Fibroblast of lung (primary cell): ENCODE data around the gene SPHK1. TPM values are rescaled to one million over a fixed set of nuclear protein-coding genes. Genes with fewer than 3 reads are reported as not detected.
"Not testable (repeated sequence)": the region's sequence is repeated elsewhere in the genome, so short reads cannot be mapped to it uniquely, and the experiment has no call there.

Experiments used
- DNase-seq, 2 donors: peaks; one replicate each; pipeline versions ENCODE4 v3.0.0 to v3.0.0-alpha.2; 2010; ENCODE audit warnings: low read depth in 2 of 2
- H2AFZ ChIP-seq: 2 replicates; pipeline ENCODE4 v1.5.1; 2012; ENCODE audit warnings: low read length, control low read depth, inconsistent platforms
- H3K27ac ChIP-seq: 2 replicates; pipeline ENCODE4 v1.5.1; 2011; ENCODE audit warnings: low read length, control low read depth; ENCODE audit not compliant: insufficient read depth
- H3K27me3 ChIP-seq: 2 replicates; pipeline ENCODE4 v1.5.1; 2011; ENCODE audit warnings: mild to moderate bottlenecking, low read length; ENCODE audit not compliant: control insufficient read depth, insufficient read depth
- H3K36me3 ChIP-seq: 2 replicates; pipeline ENCODE4 v1.5.1; 2011; ENCODE audit warnings: low read length; ENCODE audit not compliant: control insufficient read depth, insufficient read depth
- H3K4me1 ChIP-seq: 2 replicates; pipeline ENCODE4 v1.5.1; 2011; ENCODE audit warnings: low read length; ENCODE audit not compliant: control insufficient read depth, insufficient read depth; ENCODE audit errors: extremely low read depth
- H3K4me2 ChIP-seq: 2 replicates; pipeline ENCODE4 v1.5.1; 2011; ENCODE audit warnings: low read length, control low read depth; ENCODE audit not compliant: insufficient read depth; ENCODE audit errors: extremely low read depth
- H3K4me3 ChIP-seq, 4 experiments: fragments of 200-600 bp in 1 of 4; sonication (generic) in 1 of 4; replicated peaks in 1 of 4; 2 replicates each; pipeline ENCODE4 v1.5.1; 2011 to 2016; ENCODE audit warnings: low read length in 4 of 4, low read depth in 3 of 4, mild to moderate bottlenecking in 3 of 4, control low read depth in 2 of 4, inconsistent platforms in 1 of 4, mixed read lengths in 1 of 4; ENCODE audit not compliant: insufficient read depth in 1 of 4; ENCODE audit errors: control extremely low read depth in 1 of 4
- H3K79me2 ChIP-seq: 2 replicates; pipeline ENCODE4 v1.5.1; 2012; ENCODE audit warnings: mild to moderate bottlenecking, low read length, inconsistent platforms; ENCODE audit not compliant: control insufficient read depth, insufficient read depth
- H3K9ac ChIP-seq: 2 replicates; pipeline ENCODE4 v1.5.1; 2011; ENCODE audit warnings: mild to moderate bottlenecking, low read length, control low read depth; ENCODE audit not compliant: insufficient read depth
- H3K9me3 ChIP-seq: 2 replicates; pipeline ENCODE4 v1.5.1; 2012; ENCODE audit warnings: low read depth, low read length; ENCODE audit not compliant: control insufficient read depth, insufficient read depth
- H4K20me1 ChIP-seq: 2 replicates; pipeline ENCODE4 v1.5.1; 2011; ENCODE audit warnings: low read length; ENCODE audit not compliant: control insufficient read depth, insufficient read depth; ENCODE audit errors: extremely low read depth
- CTCF ChIP-seq, 2 donors: IDR thresholded peaks in 1 of 2; conservative IDR thresholded peaks in 1 of 2; 1 replicate in 1 of 2; 2 replicates in 1 of 2; pipeline ENCODE4 v1.5.1; 2011 to 2012; ENCODE audit warnings: low read length in 2 of 2, control low read depth in 1 of 2, inconsistent platforms in 1 of 2, low read depth in 1 of 2, mild to moderate bottlenecking in 1 of 2
- EZH2 ChIP-seq: IDR thresholded peaks from 2 replicates; pipeline ENCODE4 v1.5.1; 2012; ENCODE audit warnings: low read length, control low read depth, mild to moderate bottlenecking; ENCODE audit errors: missing control alignments
- polyA plus RNA-seq, 2 donors: library from polyadenylated mRNA; depleted of rRNA in 1 of 2; stranded (reverse) in 1 of 2; unstranded in 1 of 2; fragments of >200 nt; gene quantifications; 2 replicates each; pipeline ENCODE4 v1.2.1, GENCODE V29; 2011 to 2012; ENCODE audit warnings: missing spikeins in 1 of 2
- total RNA-seq: library from RNA; depleted of rRNA; stranded (reverse); fragments of >200 nt; gene quantifications from 2 replicates; pipeline ENCODE4 v1.2.1, GENCODE V29; 2014

The SPHK1 gene
- total and polyA plus RNA-seq, 2 donors (not counting 1 experiment from before 2014, with no cell fraction given), result 5.0 to 9.4 TPM

DNA sequence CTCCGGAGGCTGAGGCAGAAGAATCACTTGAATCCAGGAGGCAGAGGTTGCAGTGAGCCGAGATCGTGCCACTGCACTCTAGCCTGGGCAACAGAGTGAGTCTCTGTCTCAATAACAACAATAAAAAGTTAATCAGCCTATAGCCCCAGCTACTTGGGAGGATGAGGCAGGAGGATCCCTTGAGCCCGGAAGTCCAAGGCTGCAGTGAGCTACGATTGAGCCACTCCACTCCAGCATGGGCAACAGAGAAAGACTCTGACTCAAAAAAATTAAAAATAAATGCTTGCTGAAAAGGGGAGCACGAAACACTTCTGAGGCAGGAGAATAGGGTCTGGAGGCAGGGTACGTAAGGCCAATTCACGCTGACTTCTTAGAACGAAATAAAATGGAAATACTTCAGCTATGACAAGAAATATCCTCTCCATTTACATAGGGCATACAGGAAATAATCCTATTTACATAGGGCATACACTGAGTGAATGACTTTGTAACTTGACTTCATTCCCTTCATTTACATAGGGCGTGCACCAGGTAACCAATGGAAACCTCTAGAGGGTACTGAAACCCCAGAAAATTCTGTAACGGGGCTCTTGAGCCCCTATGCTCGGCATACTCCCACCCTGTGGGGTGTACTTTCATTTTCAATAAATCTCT lies 27.5 kb upstream of the SPHK1 start:
- Histone ChIP-seq H3K4me1 (no peaks in the 10 kb centered on the region), H3K9me3 (no peaks in the 10 kb centered on the region), H3K27me3 (no peaks in the 10 kb centered on the region), H3K9ac (no peak overlapping the region), H3K4me2 (no peak overlapping the region), H3K36me3 (no peaks in the 10 kb centered on the region), H3K79me2 (peaks cover 7% of the 10 kb centered on the region), H3K4me3 (no peak overlapping the region), H3K27ac (no peak overlapping the region), H4K20me1 (no peaks in the 10 kb centered on the region), H2AFZ (no peak overlapping the region)
- no peak for DNase-seq
- TF ChIP-seq CTCF (conservative IDR thresholded peaks at IDR 0.05 in 1 of 2, IDR thresholded peaks at IDR 0.05 in 1 of 2; ENCODE audit: low read depth in 1 of 2, low read length in 2 of 2) (no peak), EZH2 (no peak)

DNA sequence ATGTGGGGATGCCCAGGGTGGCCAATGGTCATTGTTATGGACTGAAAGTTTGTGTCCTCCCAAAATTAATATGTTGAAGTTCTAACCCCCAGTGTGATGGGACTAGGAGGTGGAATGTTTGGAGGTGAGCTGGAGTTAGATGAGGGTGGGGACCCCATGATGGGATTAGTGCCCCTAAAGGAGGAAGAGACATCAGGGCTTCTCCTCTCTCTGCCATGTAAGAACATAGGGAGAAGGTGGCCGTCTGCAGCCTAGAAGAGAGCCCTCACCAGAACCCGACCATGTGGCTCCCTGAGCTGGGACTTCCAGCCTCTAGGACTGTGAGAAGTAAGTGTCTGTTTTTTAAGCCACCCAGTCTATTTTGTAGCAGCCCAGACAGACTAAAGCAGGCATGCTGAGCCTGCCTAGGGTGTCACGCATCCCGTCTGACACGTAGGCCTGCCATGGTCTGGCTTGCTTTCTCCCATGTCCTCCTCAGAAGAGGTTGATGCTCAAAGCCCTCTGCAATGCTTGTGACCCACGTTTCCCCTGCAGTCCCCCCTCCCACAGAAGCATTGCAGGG lies 26.7 kb upstream of the SPHK1 start:
- Histone ChIP-seq H3K27ac (no peak overlapping the region), H4K20me1 (no peaks in the 10 kb centered on the region), H3K9me3 (no peaks in the 10 kb centered on the region), H3K4me2 (no peak overlapping the region), H3K4me1 (no peaks in the 10 kb centered on the region), H3K79me2 (peaks cover 5% of the 10 kb centered on the region), H3K4me3 (no peak overlapping the region), H3K27me3 (no peaks in the 10 kb centered on the region), H3K36me3 (no peaks in the 10 kb centered on the region), H2AFZ (no peak overlapping the region), H3K9ac (no peak overlapping the region)
- DNase-seq, result no peak
- no peak for TF ChIP-seq EZH2
- no peak for TF ChIP-seq CTCF (conservative IDR thresholded peaks at IDR 0.05 in 1 of 2, IDR thresholded peaks at IDR 0.05 in 1 of 2; ENCODE audit: low read depth in 1 of 2, low read length in 2 of 2)

DNA sequence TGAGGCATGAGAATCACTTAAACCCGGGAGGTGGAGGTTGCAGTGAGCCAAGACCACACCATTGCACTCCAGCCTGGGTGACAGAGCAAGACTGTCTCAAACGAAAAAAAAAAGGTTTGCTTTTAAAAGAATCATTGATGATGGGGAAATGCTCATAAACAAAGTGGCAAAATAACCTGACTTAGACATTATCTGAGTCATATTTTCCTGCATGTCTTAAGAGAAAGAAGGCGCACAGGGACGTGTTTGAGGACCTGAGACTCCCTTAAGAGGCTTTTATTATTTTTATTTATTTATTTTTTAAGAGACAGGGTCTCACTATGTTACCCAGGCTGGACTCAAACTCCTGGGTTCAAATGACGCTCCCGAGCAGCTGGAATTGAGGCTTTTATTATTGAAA lies 25.0 kb upstream of the SPHK1 start:
- Histone ChIP-seq H3K36me3 (no peaks in the 10 kb centered on the region), H3K27me3 (no peaks in the 10 kb centered on the region), H3K79me2 (no peaks in the 10 kb centered on the region), H3K4me2 (no peak overlapping the region), H3K4me3 (no peak overlapping the region), H3K9me3 (no peaks in the 10 kb centered on the region), H2AFZ (no peak overlapping the region), H3K9ac (no peak overlapping the region), H3K27ac (no peak overlapping the region), H4K20me1 (no peaks in the 10 kb centered on the region), H3K4me1 (no peaks in the 10 kb centered on the region)
- TF ChIP-seq CTCF (conservative IDR thresholded peaks at IDR 0.05 in 1 of 2, IDR thresholded peaks at IDR 0.05 in 1 of 2; ENCODE audit: low read depth in 1 of 2, low read length in 2 of 2) (no peak), EZH2 (no peak)
- no peak for DNase-seq

DNA sequence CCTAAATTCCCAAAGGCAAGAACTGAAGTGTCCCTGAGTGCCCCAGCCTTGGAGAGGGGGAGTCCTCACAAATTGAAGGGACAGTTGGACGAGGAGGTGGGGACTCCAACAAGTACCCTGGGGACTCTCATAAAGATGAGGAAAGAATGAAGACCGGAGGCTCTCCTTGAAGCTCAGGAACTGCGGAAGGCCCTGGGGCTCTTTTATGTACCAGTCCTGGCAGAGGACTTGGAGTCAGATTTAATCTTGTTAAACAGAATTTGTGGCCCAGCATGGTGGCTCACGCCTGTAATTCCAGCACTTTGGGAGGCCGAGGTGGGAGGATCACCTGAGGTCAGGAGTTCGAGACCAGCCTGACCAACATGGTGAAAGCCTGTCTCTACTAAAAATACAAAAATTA lies 24.6 kb upstream of the SPHK1 start:
- not testable (repeated sequence) for H3K9me3 ChIP-seq, H3K79me2 ChIP-seq, H3K4me3 ChIP-seq, H3K9ac ChIP-seq, H3K27me3 ChIP-seq, H3K27ac ChIP-seq, H3K36me3 ChIP-seq, H3K4me2 ChIP-seq, H2AFZ ChIP-seq, H4K20me1 ChIP-seq, DNase-seq, H3K4me1 ChIP-seq
